SH-SY5Y (cell line): ENCODE data around the gene RELL1.

Experiments
- GATA2 ChIP-seq: IDR thresholded peaks from 2 replicates; pipeline ENCODE4 v1.6.1; 2011; ENCODE audit warnings: mild to moderate bottlenecking, low read depth, low read length
- GATA3 ChIP-seq: IDR thresholded peaks from 2 replicates; pipeline ENCODE4 v1.6.1; 2011; ENCODE audit warnings: low read depth, mild to moderate bottlenecking, low read length, moderate library complexity

GRCh38 chr4:37605843-37606565 lies 80.2 kb downstream of the RELL1 start:
- TF ChIP-seq GATA2 (no peak), GATA3 (no peak)
